HUES6 (cell line): ENCODE results near the gene ERCC1.
"Not testable (repeated sequence)": the region's sequence is repeated elsewhere in the genome, so short reads cannot be mapped to it uniquely, and the experiment has no call there.

Source experiments
- H3K27ac ChIP-seq: 2 replicates; pipeline ENCODE4 v1.7.0; 2013; ENCODE audit warnings: low read depth, mild to moderate bottlenecking, low read length, inconsistent platforms
- H3K27me3 ChIP-seq: 2 replicates; pipeline ENCODE4 v1.6.1; 2013; ENCODE audit warnings: low read length; ENCODE audit not compliant: control insufficient read depth, insufficient read depth
- H3K36me3 ChIP-seq: 2 replicates; pipeline ENCODE4 v1.6.1; 2013; ENCODE audit warnings: low read length; ENCODE audit not compliant: control insufficient read depth, insufficient read depth
- H3K4me1 ChIP-seq: 2 replicates; pipeline ENCODE4 v1.6.1; 2013; ENCODE audit warnings: low read length; ENCODE audit not compliant: control insufficient read depth, insufficient read depth
- H3K4me3 ChIP-seq: 2 replicates; pipeline ENCODE4 v1.5.1; 2013; ENCODE audit warnings: low read depth, low read length
- H3K9ac ChIP-seq: one replicate; pipeline ENCODE4 v1.6.1; 2013; ENCODE audit warnings: mild to moderate bottlenecking, low read length
- H3K9me3 ChIP-seq: 2 replicates; pipeline ENCODE4 v1.6.1; 2013; ENCODE audit warnings: low read depth, low read length; ENCODE audit not compliant: control insufficient read depth, insufficient read depth

ERCC1 gene

GRCh38 chr19:45429896-45430295 is 6.2 kb upstream of the ERCC1 start:
- not testable (repeated sequence) for H3K4me1 ChIP-seq, H3K27ac ChIP-seq, H3K27me3 ChIP-seq, H3K9ac ChIP-seq, H3K36me3 ChIP-seq, H3K4me3 ChIP-seq, H3K9me3 ChIP-seq

DNA sequence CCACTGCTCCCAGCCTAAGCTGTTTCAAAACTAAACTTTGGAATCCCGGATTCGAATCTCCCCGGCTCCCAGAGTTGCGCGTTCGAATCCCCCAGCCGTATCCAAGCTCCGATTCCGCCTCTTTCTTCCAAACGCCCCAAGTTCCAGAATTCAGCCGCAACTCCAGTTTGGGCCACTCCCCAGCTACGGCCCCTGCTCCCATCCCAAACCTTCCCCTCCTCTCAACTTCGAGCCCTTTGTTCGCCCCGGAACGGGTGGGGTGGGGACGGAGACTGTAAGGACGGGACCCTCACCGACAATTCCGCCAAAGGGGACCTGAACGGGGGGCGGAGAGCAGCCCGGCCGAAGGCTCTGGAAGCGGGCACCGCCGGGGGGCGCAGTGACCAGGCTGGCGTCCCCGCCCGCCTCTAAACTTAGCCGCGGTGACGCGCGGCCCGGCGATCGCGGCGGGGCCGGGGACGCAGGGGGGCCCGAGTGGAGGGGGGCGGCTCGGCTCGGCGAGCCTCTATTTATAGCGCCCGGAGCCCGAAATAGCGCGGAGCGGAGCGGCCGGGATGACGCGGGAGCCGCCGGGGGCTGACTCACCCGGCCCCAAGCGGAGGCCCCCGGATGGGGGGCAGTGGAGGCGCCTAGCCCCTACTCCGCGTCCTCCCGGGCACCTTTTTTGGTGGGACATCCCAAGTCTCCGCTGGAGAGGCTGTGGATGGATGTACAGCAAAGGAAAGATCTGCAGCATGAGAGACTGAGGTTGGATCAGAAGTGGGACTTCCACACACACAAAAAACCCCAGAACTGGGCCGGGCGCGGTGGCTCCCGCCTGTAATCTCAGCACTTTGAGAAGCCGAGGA is 4.9 kb upstream of the ERCC1 start:
- Histone ChIP-seq H3K36me3 (no peaks in the 10 kb centered on the region), H3K9ac (peak overlapping the region; percentile 79), H3K4me1 (peaks cover 5% of the 10 kb centered on the region; the same call in 1 of the 2 replicates), H3K4me3 (peak overlapping the region; percentile 84), H3K9me3 (no peaks in the 10 kb centered on the region), H3K27ac (peak overlapping the region; percentile 59; the same call in 1 of the 2 replicates), H3K27me3 (no peaks in the 10 kb centered on the region)

- no peaks in the 10 kb centered on the region for H3K9me3 ChIP-seq
- peaks cover 14% of the 10 kb centered on the region for H3K36me3 ChIP-seq
- H3K4me3 ChIP-seq, result peak overlapping the region; percentile 71
- H3K27ac ChIP-seq, result peak overlapping the region; percentile 64
- peaks cover 13% of the 10 kb centered on the region; the same call in 1 of the 2 replicates for H3K4me1 ChIP-seq
- no peaks in the 10 kb centered on the region for H3K27me3 ChIP-seq
- H3K9ac ChIP-seq, result peak overlapping the region; percentile 90
Measured at GRCh38 chr19:45424191-45425058, 708 bp upstream of the ERCC1 start.

DNA sequence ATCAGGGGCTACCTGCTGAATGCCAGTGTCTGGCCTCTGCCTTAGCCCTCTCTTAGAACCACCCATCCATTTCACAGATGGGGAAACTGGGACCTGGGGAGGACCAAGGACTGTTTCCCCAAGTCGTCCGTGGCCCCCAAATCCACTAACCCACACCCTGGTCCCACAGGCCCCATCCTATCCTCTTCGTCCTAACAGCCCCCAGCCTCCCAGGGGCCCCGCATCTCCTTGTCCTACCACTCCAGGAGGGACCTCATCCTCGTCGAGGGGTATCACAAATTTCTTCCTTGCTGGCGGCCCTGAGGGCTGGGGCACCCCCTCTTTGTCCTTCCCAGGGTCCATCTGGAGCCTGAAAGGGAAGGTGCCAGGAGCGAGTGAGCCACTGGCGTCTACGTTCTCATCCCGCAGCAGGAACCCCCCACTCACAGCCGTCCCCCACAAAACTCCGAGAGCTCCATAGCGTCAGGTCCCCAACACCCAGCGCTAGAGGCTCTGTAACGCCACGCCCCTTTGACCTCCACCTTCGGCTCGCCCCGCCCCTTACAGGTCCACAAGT is 606 bp downstream of the ERCC1 start:
- peak overlapping the region; percentile 71 for H3K4me3 ChIP-seq
- no peaks in the 10 kb centered on the region for H3K9me3 ChIP-seq
- H3K4me1 ChIP-seq, result peaks cover 13% of the 10 kb centered on the region; the same call in 1 of the 2 replicates
- H3K36me3 ChIP-seq, result peaks cover 24% of the 10 kb centered on the region
- H3K27ac ChIP-seq, result no peak overlapping the region
- peak overlapping the region; percentile 64 for H3K9ac ChIP-seq
- H3K27me3 ChIP-seq, result no peaks in the 10 kb centered on the region

GRCh38 chr19:45421947-45422498 is 1.7 kb downstream of the ERCC1 start:
- H3K4me1 ChIP-seq, result peaks cover 13% of the 10 kb centered on the region; the same call in 1 of the 2 replicates
- H3K9ac ChIP-seq, result no peak overlapping the region
- H3K4me3 ChIP-seq, result no peak overlapping the region
- no peaks in the 10 kb centered on the region for H3K9me3 ChIP-seq
- no peak overlapping the region for H3K27ac ChIP-seq
- H3K36me3 ChIP-seq, result peaks cover 34% of the 10 kb centered on the region
- H3K27me3 ChIP-seq, result no peaks in the 10 kb centered on the region

DNA sequence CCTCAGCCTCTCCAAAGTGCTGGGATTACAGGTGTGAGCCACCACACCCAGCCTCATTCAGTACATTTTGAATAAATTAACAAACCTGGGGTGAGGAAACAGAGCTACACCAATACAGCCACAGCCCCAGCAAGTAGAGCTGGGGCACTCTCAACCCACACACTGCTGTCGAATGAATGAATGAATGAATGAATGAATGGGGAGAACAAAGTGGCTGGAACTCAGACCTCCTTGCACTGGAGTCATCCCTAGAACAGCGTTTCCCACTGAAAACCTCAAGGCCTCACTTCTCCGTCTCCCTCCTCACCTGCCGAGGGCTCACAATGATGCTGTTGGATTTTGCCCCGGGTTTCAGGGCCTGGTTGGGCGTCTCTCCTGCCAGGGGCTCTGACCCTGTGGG is 2.8 kb downstream of the ERCC1 start:
- Histone ChIP-seq H3K36me3 (peaks cover 44% of the 10 kb centered on the region), H3K27ac (no peak overlapping the region), H3K4me3 (no peak overlapping the region), H3K9ac (no peak overlapping the region), H3K4me1 (peaks cover 13% of the 10 kb centered on the region; the same call in 1 of the 2 replicates), H3K9me3 (no peaks in the 10 kb centered on the region), H3K27me3 (no peaks in the 10 kb centered on the region)

- no peaks in the 10 kb centered on the region for H3K9me3 ChIP-seq
- H3K4me1 ChIP-seq, result peaks cover 10% of the 10 kb centered on the region; the same call in 1 of the 2 replicates
- no peaks in the 10 kb centered on the region for H3K27me3 ChIP-seq
- no peak overlapping the region for H3K4me3 ChIP-seq
- H3K9ac ChIP-seq, result no peak overlapping the region
- H3K36me3 ChIP-seq, result peaks cover 47% of the 10 kb centered on the region
- no peak overlapping the region for H3K27ac ChIP-seq
Measured at GRCh38 chr19:45420356-45420755, 3.4 kb downstream of the ERCC1 start.

DNA sequence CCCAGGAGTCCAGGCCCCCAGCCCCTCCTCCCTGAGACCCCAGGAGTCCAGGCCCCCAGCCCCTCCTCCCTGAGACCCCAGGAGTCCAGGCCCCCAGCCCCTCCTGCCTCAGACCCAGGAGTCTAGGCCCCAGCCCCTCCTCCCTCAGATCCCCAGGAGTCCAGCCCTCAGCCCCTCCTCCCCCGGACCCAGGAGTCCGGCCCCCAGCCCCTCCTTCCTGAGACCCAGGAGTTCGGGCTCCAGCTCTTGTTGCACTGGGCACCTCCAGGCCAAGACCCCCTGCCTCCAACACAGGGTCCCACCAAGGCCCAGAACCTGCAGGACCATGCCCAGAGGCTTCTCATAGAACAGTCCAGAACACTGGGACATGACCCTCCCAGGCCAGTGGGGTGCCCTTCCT is 3.8 kb downstream of the ERCC1 start:
- peaks cover 48% of the 10 kb centered on the region for H3K36me3 ChIP-seq
- H3K9ac ChIP-seq, result no peak overlapping the region
- no peaks in the 10 kb centered on the region for H3K9me3 ChIP-seq
- H3K27me3 ChIP-seq, result no peaks in the 10 kb centered on the region
- no peak overlapping the region for H3K4me3 ChIP-seq
- H3K27ac ChIP-seq, result no peak overlapping the region
- peaks cover 7% of the 10 kb centered on the region; the same call in 1 of the 2 replicates for H3K4me1 ChIP-seq

- no peak overlapping the region for H3K9ac ChIP-seq
- no peaks in the 10 kb centered on the region for H3K9me3 ChIP-seq
- peaks cover 53% of the 10 kb centered on the region for H3K36me3 ChIP-seq
- no peak overlapping the region for H3K4me3 ChIP-seq
- H3K27me3 ChIP-seq, result no peaks in the 10 kb centered on the region
- H3K27ac ChIP-seq, result no peak overlapping the region
- H3K4me1 ChIP-seq, result peaks cover 7% of the 10 kb centered on the region; the same call in 1 of the 2 replicates
Measured at GRCh38 chr19:45419396-45419795, 4.3 kb downstream of the ERCC1 start.

GRCh38 chr19:45418802-45419201 is 4.9 kb downstream of the ERCC1 start:
- H3K9ac ChIP-seq, result no peak overlapping the region
- H3K4me3 ChIP-seq, result no peak overlapping the region
- no peaks in the 10 kb centered on the region for H3K9me3 ChIP-seq
- no peaks in the 10 kb centered on the region for H3K27me3 ChIP-seq
- no peak overlapping the region for H3K27ac ChIP-seq
- peaks cover 57% of the 10 kb centered on the region for H3K36me3 ChIP-seq
- H3K4me1 ChIP-seq, result peaks cover 7% of the 10 kb centered on the region; the same call in 1 of the 2 replicates
